NCI-H2107 treated with DMSO at 0.1 percent for 48 hours (cell line): ENCODE data around the gene TPST2.
A peak's percentile ranks its signal among the peaks of the same experiment; 100 is the strongest.

Experiments used
- DNase-seq: peaks from one replicate; lab custom pipeline; 2025; ENCODE audit not compliant: unreplicated experiment; lab: John Stamatoyannopoulos, UW

TPST2 gene

GRCh38 chr22:26558248-26558895 is 31.6 kb downstream of the TPST2 start:
- DNase-seq, result no peak

- no peak for DNase-seq
Measured at GRCh38 chr22:26556904-26557303, 33.0 kb downstream of the TPST2 start.

GRCh38 chr22:26555478-26555877 is 34.5 kb downstream of the TPST2 start:
- no peak for DNase-seq

- no peak for DNase-seq
Measured at GRCh38 chr22:26554956-26555355, 35.0 kb downstream of the TPST2 start.

GRCh38 chr22:26553056-26553752 is 36.7 kb downstream of the TPST2 start:
- peak; percentile 44 for DNase-seq

- DNase-seq, result no peak
Measured at GRCh38 chr22:26552466-26552865, 37.5 kb downstream of the TPST2 start.

- no peak for DNase-seq
Measured at GRCh38 chr22:26551568-26551967, 38.4 kb downstream of the TPST2 start.

GRCh38 chr22:26550498-26551033 is 39.4 kb downstream of the TPST2 start:
- DNase-seq, result no peak

GRCh38 chr22:26549902-26550497 is 39.9 kb downstream of the TPST2 start:
- no peak for DNase-seq

- DNase-seq, result no peak
Measured at GRCh38 chr22:26548984-26549383, 40.9 kb downstream of the TPST2 start.

GRCh38 chr22:26548303-26548702 is 41.6 kb downstream of the TPST2 start:
- DNase-seq, result no peak

- DNase-seq, result no peak
Measured at GRCh38 chr22:26547837-26548236, 42.1 kb downstream of the TPST2 start.

- no peak for DNase-seq
Measured at GRCh38 chr22:26547426-26547825, 42.5 kb downstream of the TPST2 start.

GRCh38 chr22:26546282-26546681 is 43.6 kb downstream of the TPST2 start:
- no peak for DNase-seq

GRCh38 chr22:26545827-26546226 is 44.1 kb downstream of the TPST2 start:
- DNase-seq, result no peak

GRCh38 chr22:26545385-26545784 is 44.5 kb downstream of the TPST2 start:
- no peak for DNase-seq

- no peak for DNase-seq
Measured at GRCh38 chr22:26544489-26544888, 45.4 kb downstream of the TPST2 start.

- DNase-seq, result no peak
Measured at GRCh38 chr22:26542831-26543230, 47.1 kb downstream of the TPST2 start.

GRCh38 chr22:26541167-26541819 is 48.6 kb downstream of the TPST2 start:
- DNase-seq, result no peak

GRCh38 chr22:26540119-26540518 is 49.8 kb downstream of the TPST2 start:
- no peak for DNase-seq

GRCh38 chr22:26536762-26537134 is 53.2 kb downstream of the TPST2 start:
- no peak for DNase-seq
